Sigmoid colon (tissue), 7 donors: ENCODE measurements around the gene GPRC5D. TPM values are rescaled to one million over a fixed set of nuclear protein-coding genes. Genes with fewer than 3 reads are reported as not detected.
A peak's percentile ranks its signal among the peaks of the same experiment; 100 is the strongest.

Experiments
- DNase-seq: peaks from one replicate; pipeline ENCODE4 v3.0.0-alpha.2; 2019
- H3K27ac ChIP-seq, 4 donors: fragments of 200-600 bp; sonication (generic); one replicate each; pipeline ENCODE4 v1.5.1; 2016 to 2019; ENCODE audit warnings: mild to moderate bottlenecking in 1 of 4
- H3K27me3 ChIP-seq, 3 donors: fragments of 200-600 bp; sonication (generic); one replicate each; pipeline ENCODE4 v1.5.1; 2019; ENCODE audit warnings: mild to moderate bottlenecking in 1 of 3
- H3K36me3 ChIP-seq, 4 donors: fragments of 200-600 bp; sonication (generic); one replicate each; pipeline ENCODE4 v1.5.1; 2016 to 2019
- H3K4me1 ChIP-seq, 4 donors: fragments of 200-600 bp; sonication (generic); one replicate each; pipeline ENCODE4 v1.5.1; 2017 to 2019
- H3K4me3 ChIP-seq, 4 donors: fragments of 200-600 bp; sonication (generic); one replicate each; pipeline ENCODE4 v1.5.1; 2017 to 2019; ENCODE audit warnings: mild to moderate bottlenecking in 2 of 4, moderate library complexity in 1 of 4
- H3K9me3 ChIP-seq, 4 donors: fragments of 200-600 bp in 3 of 4; sonication (generic) in 3 of 4; one replicate each; pipeline versions ENCODE4 v1.5.1 to v1.6.1; 2013 to 2019
- EP300 ChIP-seq, 4 donors: sonication (generic); formaldehyde crosslinking; IDR thresholded peaks; one replicate each; pipeline ENCODE4 v1.6.1; 2017; ENCODE audit warnings: antibody characterized with exemption in 4 of 4
- POLR2A ChIP-seq, 2 donors: fragments of 450-650 bp; IDR thresholded peaks; one replicate each; pipeline ENCODE4 v1.6.1; 2016; ENCODE audit warnings: antibody characterized with exemption in 2 of 2, mild to moderate bottlenecking in 2 of 2, moderate library complexity in 2 of 2
- POLR2AphosphoS5 ChIP-seq, 4 donors: sonication (generic); formaldehyde crosslinking; IDR thresholded peaks; one replicate each; pipeline ENCODE4 v1.6.1; 2017; ENCODE audit warnings: antibody characterized with exemption in 4 of 4
- WGBS, 2 donors: extraction: QIAGEN DNeasy Blood & Tissue Kit; methylation state at CpG; one replicate each; pipeline ENCODE4 v1.1.7; 2013; 5-methylcytosine and 5-hydroxymethylcytosine counted together
- intact Hi-C: fragments of 100-400 bp; cut with DNase I; formaldehyde crosslinking; loops from one replicate; pipeline ENCODE4 v1.15.1; 2023
- polyA plus RNA-seq, 3 donors: library from polyadenylated mRNA; stranded (reverse); fragments of 200-250 nt; gene quantifications; one replicate each; pipeline ENCODE4 v1.2.3, GENCODE V29; 2013
- total RNA-seq, 4 donors: library from RNA; depleted of rRNA; stranded (reverse); fragments of >200 nt; gene quantifications; one replicate each; pipeline ENCODE4 v1.1.0, GENCODE V29; 2016
- TF ChIP-seq, protein P1 (sequence below), 4 experiments: fragments of 450-650 bp in 3 of 4; fragments of 200-600 bp in 1 of 4; IDR thresholded peaks; one replicate each; pipeline ENCODE4 v1.5.1; 2016 to 2019; ENCODE audit warnings: antibody characterized with exemption in 4 of 4, mild to moderate bottlenecking in 3 of 4, moderate library complexity in 2 of 4
- donor health status: healthy with polysubstance abuse.
- donor health status: Bipolar disorder and iron deficiency.
- donor health status: healthy.

The GPRC5D gene
- total and polyA plus RNA-seq, 7 donors: 0.16 TPM; not detected in 6

DNA sequence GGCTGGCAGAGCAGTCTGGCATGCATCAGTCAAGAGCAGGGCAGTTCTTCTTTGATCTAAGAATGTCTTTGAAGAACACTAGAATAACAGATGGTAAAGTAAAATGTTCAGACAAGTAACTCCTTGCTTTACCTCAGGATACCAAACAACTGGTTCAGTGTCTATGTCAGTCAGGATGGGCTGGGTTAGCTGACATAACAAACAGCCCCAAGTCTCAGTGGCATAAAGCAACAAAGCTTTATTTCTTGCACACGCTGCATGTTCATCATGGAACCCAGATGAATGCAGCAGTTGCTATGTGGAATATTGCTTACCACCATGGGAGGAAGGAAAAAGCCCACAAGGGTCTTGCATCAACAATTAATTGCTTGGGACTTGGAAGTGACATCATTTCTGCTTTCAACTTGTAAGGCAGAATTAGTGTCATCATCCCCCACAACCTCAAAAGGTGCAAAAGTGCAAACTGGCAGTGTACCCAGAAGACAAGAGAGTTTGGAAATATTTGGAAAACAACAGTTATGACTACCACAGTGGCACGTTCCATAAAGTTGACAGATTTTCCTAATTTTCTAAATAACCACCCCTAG, 21.2 kb downstream of the GPRC5D start:
- intact Hi-C loops: no loop called here
- Histone ChIP-seq H3K27me3 (no peaks in the 10 kb centered on the region), H3K9me3 (no peaks in the 10 kb centered on the region), H3K27ac (no peak overlapping the region), H3K4me3 (no peak overlapping the region), H3K36me3 (no peaks in the 10 kb centered on the region), H3K4me1 (no peaks in the 10 kb centered on the region)
- 90 to 92% methylated on average over 2 of the region's 2 CpGs for WGBS, 2 donors
- TF ChIP-seq POLR2AphosphoS5 (IDR thresholded peaks at IDR 0.05) (no peak), POLR2A (IDR thresholded peaks at IDR 0.05) (no peak), EP300 (IDR thresholded peaks at IDR 0.05) (no peak)
- TF ChIP-seq, protein P1, sequence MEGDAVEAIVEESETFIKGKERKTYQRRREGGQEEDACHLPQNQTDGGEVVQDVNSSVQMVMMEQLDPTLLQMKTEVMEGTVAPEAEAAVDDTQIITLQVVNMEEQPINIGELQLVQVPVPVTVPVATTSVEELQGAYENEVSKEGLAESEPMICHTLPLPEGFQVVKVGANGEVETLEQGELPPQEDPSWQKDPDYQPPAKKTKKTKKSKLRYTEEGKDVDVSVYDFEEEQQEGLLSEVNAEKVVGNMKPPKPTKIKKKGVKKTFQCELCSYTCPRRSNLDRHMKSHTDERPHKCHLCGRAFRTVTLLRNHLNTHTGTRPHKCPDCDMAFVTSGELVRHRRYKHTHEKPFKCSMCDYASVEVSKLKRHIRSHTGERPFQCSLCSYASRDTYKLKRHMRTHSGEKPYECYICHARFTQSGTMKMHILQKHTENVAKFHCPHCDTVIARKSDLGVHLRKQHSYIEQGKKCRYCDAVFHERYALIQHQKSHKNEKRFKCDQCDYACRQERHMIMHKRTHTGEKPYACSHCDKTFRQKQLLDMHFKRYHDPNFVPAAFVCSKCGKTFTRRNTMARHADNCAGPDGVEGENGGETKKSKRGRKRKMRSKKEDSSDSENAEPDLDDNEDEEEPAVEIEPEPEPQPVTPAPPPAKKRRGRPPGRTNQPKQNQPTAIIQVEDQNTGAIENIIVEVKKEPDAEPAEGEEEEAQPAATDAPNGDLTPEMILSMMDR (IDR thresholded peaks at IDR 0.05): no peak
- no peak for DNase-seq

DNA sequence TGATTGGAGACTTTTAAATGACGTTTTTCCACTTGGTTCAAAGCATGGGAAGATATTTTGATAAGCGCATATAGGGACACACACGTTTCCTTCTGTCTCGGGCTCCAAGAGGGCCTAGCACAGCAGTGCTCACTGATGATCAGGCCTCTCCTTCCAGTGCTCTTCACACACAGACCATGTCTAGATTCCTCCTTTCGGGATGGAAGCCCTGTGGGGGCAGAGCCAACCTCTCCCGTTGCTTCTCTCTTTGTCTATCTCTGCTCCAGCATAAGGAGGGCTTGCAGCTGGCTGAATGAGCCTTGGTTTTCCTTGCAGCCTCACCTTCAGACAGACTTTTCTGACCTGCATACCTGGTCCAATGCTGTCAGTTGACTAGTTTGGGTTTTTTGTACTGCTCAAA, 22.3 kb downstream of the GPRC5D start:
- WGBS, 2 donors: 93 to 94% methylated on average over 6 of the region's 6 CpGs
- Histone ChIP-seq H3K4me1 (no peaks in the 10 kb centered on the region), H3K4me3 (no peak overlapping the region), H3K36me3 (no peaks in the 10 kb centered on the region), H3K9me3 (no peaks in the 10 kb centered on the region), H3K27me3 (no peaks in the 10 kb centered on the region), H3K27ac (no peak overlapping the region)
- TF ChIP-seq POLR2AphosphoS5 (IDR thresholded peaks at IDR 0.05): no peak
- TF ChIP-seq POLR2A (IDR thresholded peaks at IDR 0.05): no peak
- TF ChIP-seq, protein P1 (IDR thresholded peaks at IDR 0.05): no peak
- TF ChIP-seq EP300 (IDR thresholded peaks at IDR 0.05): no peak
- no peak for DNase-seq
- intact Hi-C loops: no loop called here

DNA sequence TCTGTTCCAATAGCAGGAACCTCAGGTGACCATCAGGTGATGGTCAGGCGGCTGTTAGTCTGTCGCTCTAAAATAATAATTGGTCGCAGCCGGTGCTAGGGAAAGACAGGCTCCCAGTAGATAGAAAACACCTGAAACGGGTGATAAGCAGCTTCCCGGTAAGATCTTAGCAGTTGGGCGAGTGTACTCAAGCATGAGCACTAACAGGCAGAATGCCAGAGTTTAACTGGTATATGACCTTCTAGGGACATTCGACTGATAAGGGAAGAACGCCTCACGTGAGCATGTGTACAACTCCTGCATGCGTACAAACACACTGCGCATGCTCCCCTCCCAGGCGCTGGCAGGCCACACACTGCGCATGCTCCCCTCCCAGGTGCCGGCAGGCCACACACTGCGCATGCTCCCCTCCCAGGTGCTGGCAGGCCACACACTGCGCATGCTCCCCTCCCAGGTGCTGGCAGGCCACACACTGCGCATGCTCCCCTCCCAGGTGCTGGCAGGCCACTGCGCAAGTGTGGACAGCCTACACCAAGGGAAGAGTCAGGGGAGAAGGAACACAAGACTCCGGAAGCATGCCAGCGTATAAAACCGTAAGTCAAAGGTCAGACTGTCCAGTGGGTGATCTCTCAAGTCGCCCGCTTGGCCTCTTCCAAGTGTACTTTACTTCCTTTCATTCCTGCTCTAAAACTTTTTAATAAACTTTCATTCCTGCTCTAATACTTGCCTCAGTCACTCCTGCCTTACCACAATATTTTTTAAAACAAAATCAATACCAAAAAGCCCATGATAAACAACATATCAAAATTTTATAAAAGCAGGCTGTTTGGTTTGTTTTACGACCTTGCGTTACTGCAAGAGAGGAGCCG, 24.5 kb downstream of the GPRC5D start:
- H3K27me3 ChIP-seq: no peaks in the 10 kb centered on the region
- no peaks in the 10 kb centered on the region for H3K9me3 ChIP-seq
- WGBS, 2 donors: 23 to 69% methylated on average over 27 of the region's 27 CpGs
- H3K4me1 ChIP-seq: no peaks in the 10 kb centered on the region
- intact Hi-C loops: no loop called here
- no peak overlapping the region for H3K27ac ChIP-seq
- H3K4me3 ChIP-seq: peak overlapping the region in 1 of 4 donors; percentile 26
- H3K36me3 ChIP-seq: no peaks in the 10 kb centered on the region
- no peak for TF ChIP-seq POLR2A (IDR thresholded peaks at IDR 0.05)
- TF ChIP-seq POLR2AphosphoS5 (IDR thresholded peaks at IDR 0.05): no peak
- TF ChIP-seq EP300 (IDR thresholded peaks at IDR 0.05): no peak
- TF ChIP-seq, protein P1 (IDR thresholded peaks at IDR 0.05): no peak
- peak; percentile 68 for DNase-seq

DNA sequence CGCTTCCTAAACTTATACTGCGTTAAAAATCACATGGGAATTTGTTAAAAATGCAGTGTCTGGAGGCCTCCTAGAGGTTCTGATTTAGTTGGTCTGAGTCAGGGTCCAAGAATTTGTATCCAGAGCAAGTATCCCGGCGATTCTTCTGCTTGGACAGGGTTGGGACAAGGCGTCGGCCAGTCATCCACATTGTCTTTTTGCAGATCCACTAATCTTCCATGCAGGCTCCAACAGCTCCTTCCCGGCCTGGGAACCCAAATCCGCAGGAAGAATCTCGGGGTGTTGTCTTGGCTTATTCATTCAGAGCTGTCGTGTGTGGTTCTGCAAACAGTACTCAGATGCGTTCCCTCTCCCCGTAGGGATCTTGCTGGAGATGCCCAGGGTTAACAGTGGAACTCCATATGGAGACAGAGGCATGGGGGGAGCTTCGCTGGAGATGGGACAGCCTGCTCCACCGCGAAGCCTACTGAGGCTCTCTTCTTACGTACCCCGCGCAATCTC, 25.3 kb downstream of the GPRC5D start:
- intact Hi-C loops: no loop called here
- Histone ChIP-seq H3K27me3 (no peaks in the 10 kb centered on the region), H3K4me1 (no peaks in the 10 kb centered on the region), H3K9me3 (no peaks in the 10 kb centered on the region), H3K36me3 (no peaks in the 10 kb centered on the region), H3K27ac (no peak overlapping the region), H3K4me3 (no peak overlapping the region)
- no peak for DNase-seq
- TF ChIP-seq EP300 (IDR thresholded peaks at IDR 0.05) (no peak), POLR2AphosphoS5 (IDR thresholded peaks at IDR 0.05) (no peak), POLR2A (IDR thresholded peaks at IDR 0.05) (no peak)
- TF ChIP-seq, protein P1 (IDR thresholded peaks at IDR 0.05): no peak
- 85 to 90% methylated on average over 18 of the region's 18 CpGs for WGBS, 2 donors
